SK-N-SH treated with all-trans-retinoic acid at 6 μM for 48 hours (cell line): ENCODE results near the gene CYBC1.

Experiments used
- ARNTL ChIP-seq: fragments of 450-650 bp; formaldehyde crosslinking; IDR thresholded peaks from 2 replicates; pipeline ENCODE4 v1.5.0; 2020; ENCODE audit warnings: low read depth, mild to moderate bottlenecking, moderate library complexity, borderline replicate concordance
- CSDC2 ChIP-seq: fragments of 250-450 bp; sonication (Bioruptor Pico); IDR thresholded peaks from 2 replicates; pipeline ENCODE4 v1.5.0; 2020; ENCODE audit warnings: mild to moderate bottlenecking, moderate library complexity
- ESRRG ChIP-seq: fragments of 250-450 bp; sonication (Bioruptor Pico); IDR thresholded peaks from 2 replicates; pipeline ENCODE4 v1.6.1; 2021; ENCODE audit warnings: mild to moderate bottlenecking
- PATZ1 ChIP-seq: fragments of 250-450 bp; sonication (Bioruptor Pico); IDR thresholded peaks from 2 replicates; pipeline ENCODE4 v1.8.0; 2020; ENCODE audit warnings: mild to moderate bottlenecking, moderate library complexity, borderline replicate concordance
- POU6F1 ChIP-seq: fragments of 250-450 bp; sonication (Bioruptor Pico); IDR thresholded peaks from 2 replicates; pipeline ENCODE4 v1.8.0; 2021; ENCODE audit warnings: low read depth, mild to moderate bottlenecking, moderate library complexity, borderline replicate concordance
- PPARA ChIP-seq: fragments of 250-450 bp; sonication (Bioruptor Pico); IDR thresholded peaks from 2 replicates; pipeline ENCODE4 v1.5.0; 2020; ENCODE audit warnings: mild to moderate bottlenecking, borderline replicate concordance
- TOX ChIP-seq: fragments of 250-450 bp; sonication (Bioruptor Pico); IDR thresholded peaks from 2 replicates; pipeline ENCODE4 v1.8.0; 2021; ENCODE audit warnings: mild to moderate bottlenecking, moderate library complexity, borderline replicate concordance
- ZC3H10 ChIP-seq: fragments of 250-450 bp; sonication (Bioruptor Pico); IDR thresholded peaks from 2 replicates; pipeline ENCODE4 v1.5.1; 2021; ENCODE audit warnings: mild to moderate bottlenecking, moderate library complexity
- ZNF70 ChIP-seq: fragments of 450-650 bp; formaldehyde crosslinking; IDR thresholded peaks from 2 replicates; pipeline ENCODE4 v1.5.0; 2020; ENCODE audit warnings: mild to moderate bottlenecking, moderate library complexity
- TF ChIP-seq, protein P1 (sequence below): fragments of 250-450 bp; sonication (Bioruptor Pico); IDR thresholded peaks from 2 replicates; pipeline ENCODE4 v1.5.1; 2020; ENCODE audit warnings: low read depth, mild to moderate bottlenecking, moderate library complexity
- TF ChIP-seq, protein P2 (sequence below): fragments of 250-450 bp; sonication (Bioruptor Pico); IDR thresholded peaks from 2 replicates; pipeline ENCODE4 v1.5.1; 2021; ENCODE audit warnings: mild to moderate bottlenecking, moderate library complexity

DNA sequence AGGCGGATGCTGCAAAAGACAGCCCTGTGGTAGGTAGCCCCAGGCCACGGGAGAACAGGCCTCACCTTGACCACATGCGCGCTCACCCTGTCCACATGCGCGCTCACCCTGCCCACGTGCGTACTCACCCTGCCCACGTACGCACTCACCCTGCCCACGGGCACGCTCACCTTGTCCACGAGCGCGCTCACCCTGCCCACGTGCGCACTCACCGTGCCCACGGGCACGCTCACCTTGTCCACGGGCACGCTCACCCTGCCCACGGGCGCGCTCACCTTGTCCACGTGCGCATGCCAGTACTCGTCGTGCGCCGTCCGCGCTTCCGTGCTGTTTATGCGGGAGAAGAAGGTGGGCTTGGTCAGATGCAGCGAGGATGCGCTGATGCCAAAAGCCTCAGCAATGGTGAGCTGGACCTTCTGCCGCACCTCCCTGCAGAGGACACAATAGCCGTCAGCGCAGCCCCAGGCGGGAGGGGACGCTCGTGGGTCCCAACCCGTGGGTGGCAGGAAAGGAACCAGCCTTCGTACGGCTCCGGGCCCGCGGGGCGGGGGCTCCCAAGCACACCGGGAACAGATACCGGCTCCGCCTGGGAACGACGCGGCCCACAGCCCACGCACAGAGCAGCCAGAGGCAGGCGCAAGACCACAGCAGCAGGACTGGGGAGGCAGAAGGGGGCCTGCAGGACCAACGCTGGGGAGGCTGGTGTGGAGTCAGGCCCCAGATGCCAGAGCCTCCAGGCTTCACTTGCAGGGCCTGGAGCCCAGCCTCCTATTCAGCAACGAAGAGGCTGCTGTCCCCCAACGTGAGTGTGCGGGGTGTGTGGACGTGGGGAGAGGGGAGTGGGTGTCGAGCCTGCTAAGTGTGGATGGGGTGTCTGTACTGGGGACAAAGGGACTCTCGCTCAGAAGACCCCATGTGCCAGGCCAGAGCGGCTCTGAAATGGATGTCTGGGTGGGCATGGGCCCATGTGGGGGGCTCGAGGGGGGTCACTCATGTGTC lies 46.6 kb downstream of the CYBC1 start:
- no peak for TF ChIP-seq POU6F1 (CRISPR knock-in tag)
- no peak for TF ChIP-seq TOX
- no peak for TF ChIP-seq PATZ1
- TF ChIP-seq, protein P1, sequence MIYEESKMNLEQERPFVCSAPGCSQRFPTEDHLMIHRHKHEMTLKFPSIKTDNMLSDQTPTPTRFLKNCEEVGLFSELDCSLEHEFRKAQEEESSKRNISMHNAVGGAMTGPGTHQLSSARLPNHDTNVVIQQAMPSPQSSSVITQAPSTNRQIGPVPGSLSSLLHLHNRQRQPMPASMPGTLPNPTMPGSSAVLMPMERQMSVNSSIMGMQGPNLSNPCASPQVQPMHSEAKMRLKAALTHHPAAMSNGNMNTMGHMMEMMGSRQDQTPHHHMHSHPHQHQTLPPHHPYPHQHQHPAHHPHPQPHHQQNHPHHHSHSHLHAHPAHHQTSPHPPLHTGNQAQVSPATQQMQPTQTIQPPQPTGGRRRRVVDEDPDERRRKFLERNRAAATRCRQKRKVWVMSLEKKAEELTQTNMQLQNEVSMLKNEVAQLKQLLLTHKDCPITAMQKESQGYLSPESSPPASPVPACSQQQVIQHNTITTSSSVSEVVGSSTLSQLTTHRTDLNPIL (CRISPR knock-in tag): no peak
- TF ChIP-seq ZC3H10 (CRISPR knock-in tag): no peak
- TF ChIP-seq, protein P2, sequence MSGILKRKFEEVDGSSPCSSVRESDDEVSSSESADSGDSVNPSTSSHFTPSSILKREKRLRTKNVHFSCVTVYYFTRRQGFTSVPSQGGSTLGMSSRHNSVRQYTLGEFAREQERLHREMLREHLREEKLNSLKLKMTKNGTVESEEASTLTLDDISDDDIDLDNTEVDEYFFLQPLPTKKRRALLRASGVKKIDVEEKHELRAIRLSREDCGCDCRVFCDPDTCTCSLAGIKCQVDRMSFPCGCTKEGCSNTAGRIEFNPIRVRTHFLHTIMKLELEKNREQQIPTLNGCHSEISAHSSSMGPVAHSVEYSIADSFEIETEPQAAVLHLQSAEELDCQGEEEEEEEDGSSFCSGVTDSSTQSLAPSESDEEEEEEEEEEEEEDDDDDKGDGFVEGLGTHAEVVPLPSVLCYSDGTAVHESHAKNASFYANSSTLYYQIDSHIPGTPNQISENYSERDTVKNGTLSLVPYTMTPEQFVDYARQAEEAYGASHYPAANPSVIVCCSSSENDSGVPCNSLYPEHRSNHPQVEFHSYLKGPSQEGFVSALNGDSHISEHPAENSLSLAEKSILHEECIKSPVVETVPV (CRISPR knock-in tag): no peak
- no peak for TF ChIP-seq CSDC2 (CRISPR knock-in tag)
- no peak for TF ChIP-seq PPARA (CRISPR knock-in tag)
- no peak for TF ChIP-seq ARNTL
- TF ChIP-seq ESRRG: no peak
- TF ChIP-seq ZNF70: no peak
